Gastrocnemius medialis (tissue), 4 donors: ENCODE measurements around the gene STX10.

ENCODE experiments used
- POLR2A ChIP-seq, 2 donors: fragments of 450-650 bp; IDR thresholded peaks; one replicate each; pipeline ENCODE4 v1.6.1; 2017; ENCODE audit warnings: antibody characterized with exemption in 2 of 2, mild to moderate bottlenecking in 2 of 2, moderate library complexity in 2 of 2
- TF ChIP-seq, protein P1 (sequence below), 5 experiments: fragments of 450-650 bp in 3 of 5; fragments of 200-600 bp in 2 of 5; sonication (generic) in 2 of 5; IDR thresholded peaks in 4 of 5; conservative IDR thresholded peaks in 1 of 5; 1 replicate in 4 of 5; 2 replicates in 1 of 5; pipeline ENCODE4 v1.5.1; 2016 to 2019; ENCODE audit warnings: antibody characterized with exemption in 5 of 5, mild to moderate bottlenecking in 3 of 5, moderate library complexity in 3 of 5

DNA sequence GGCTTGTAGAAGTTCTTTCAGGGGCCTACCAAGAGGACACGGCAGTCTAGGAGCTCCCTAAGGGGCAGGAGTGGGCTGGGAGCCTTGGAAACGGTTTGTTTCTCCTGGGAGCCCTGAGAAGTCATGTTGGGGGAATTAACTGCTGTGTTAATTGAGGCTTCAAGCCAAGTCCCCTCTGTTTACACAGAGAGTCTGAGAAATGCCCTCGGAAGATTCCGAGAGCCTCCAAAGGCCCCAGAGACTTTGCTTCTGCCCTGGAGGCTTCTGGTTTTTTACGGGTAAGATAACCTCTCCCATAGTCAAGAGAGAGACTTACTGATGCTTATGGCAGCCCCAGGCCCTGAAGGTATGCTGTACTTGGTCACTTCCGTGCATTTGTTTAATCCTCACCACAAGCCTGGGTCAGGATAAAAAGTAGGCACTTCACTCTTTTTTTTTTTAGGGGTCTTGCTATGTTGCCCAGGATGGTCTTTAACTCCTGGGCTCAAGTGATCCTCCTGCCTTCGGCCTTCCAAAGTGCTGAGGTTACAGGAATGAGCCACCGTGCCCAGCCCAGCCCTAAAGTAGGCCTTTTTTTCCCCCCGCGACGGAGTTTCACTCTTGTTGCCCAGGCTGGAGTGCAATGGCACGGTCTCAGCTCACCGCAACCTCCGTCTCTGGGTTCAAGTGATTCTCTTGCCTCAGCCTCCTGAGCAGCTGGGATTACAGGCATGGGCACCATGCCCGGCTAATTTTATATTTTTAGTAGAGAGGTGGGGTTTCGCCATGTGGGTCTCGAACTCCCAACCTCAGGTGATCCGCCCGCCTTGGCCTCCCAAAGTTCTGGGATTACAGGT, 15.2 kb upstream of the STX10 start:
- TF ChIP-seq, protein P1, sequence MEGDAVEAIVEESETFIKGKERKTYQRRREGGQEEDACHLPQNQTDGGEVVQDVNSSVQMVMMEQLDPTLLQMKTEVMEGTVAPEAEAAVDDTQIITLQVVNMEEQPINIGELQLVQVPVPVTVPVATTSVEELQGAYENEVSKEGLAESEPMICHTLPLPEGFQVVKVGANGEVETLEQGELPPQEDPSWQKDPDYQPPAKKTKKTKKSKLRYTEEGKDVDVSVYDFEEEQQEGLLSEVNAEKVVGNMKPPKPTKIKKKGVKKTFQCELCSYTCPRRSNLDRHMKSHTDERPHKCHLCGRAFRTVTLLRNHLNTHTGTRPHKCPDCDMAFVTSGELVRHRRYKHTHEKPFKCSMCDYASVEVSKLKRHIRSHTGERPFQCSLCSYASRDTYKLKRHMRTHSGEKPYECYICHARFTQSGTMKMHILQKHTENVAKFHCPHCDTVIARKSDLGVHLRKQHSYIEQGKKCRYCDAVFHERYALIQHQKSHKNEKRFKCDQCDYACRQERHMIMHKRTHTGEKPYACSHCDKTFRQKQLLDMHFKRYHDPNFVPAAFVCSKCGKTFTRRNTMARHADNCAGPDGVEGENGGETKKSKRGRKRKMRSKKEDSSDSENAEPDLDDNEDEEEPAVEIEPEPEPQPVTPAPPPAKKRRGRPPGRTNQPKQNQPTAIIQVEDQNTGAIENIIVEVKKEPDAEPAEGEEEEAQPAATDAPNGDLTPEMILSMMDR (IDR thresholded peaks at IDR 0.05 in 4 of 5, conservative IDR thresholded peaks at IDR 0.05 in 1 of 5): no peak
- TF ChIP-seq POLR2A (IDR thresholded peaks at IDR 0.05): no peak
